ENCODE measurements around the gene DNAJC22. TPM values are rescaled to one million over a fixed set of nuclear protein-coding genes. Genes with fewer than 3 reads are reported as not detected.

DNAJC22 gene
- total RNA-seq, 1 donor from 2014 or later, result 0.99 TPM

- Mint-ChIP-seq H3K9me3 (ENCODE audit: unreplicated experiment) (no peaks in the 10 kb centered on the region), H3K36me3 (ENCODE audit: unreplicated experiment) (no peaks in the 10 kb centered on the region), H3K27ac (ENCODE audit: unreplicated experiment) (no peak overlapping the region), H3K4me1 (ENCODE audit: unreplicated experiment) (peaks cover 13% of the 10 kb centered on the region), H3K4me3 (ENCODE audit: unreplicated experiment) (no peak overlapping the region), H3K27me3 (ENCODE audit: unreplicated experiment) (peaks cover 12% of the 10 kb centered on the region)
- no peak for TF ChIP-seq CTCF (IDR thresholded peaks at IDR 0.05)
- peak; percentile 75 for DNase-seq (ENCODE audit: extremely low spot score, unreplicated experiment)
These were observed 9.2 kb downstream of the DNAJC22 start for GRCh38 chr12:49355913-49356312.

GRCh38 chr12:49357103-49357678 is 10.5 kb downstream of the DNAJC22 start:
- peak; percentile 63 for TF ChIP-seq CTCF (IDR thresholded peaks at IDR 0.05)
- DNase-seq (ENCODE audit: extremely low spot score, unreplicated experiment), result no peak

GRCh38 chr12:49358483-49359141 is 11.9 kb downstream of the DNAJC22 start:
- peak; percentile 86 for TF ChIP-seq CTCF (IDR thresholded peaks at IDR 0.05)
- H3K4me3 Mint-ChIP-seq (ENCODE audit: unreplicated experiment), result no peak overlapping the region
- H3K4me1 Mint-ChIP-seq (ENCODE audit: unreplicated experiment), result peaks cover 13% of the 10 kb centered on the region
- H3K27me3 Mint-ChIP-seq (ENCODE audit: unreplicated experiment), result peaks cover 12% of the 10 kb centered on the region
- H3K36me3 Mint-ChIP-seq (ENCODE audit: unreplicated experiment), result no peaks in the 10 kb centered on the region
- H3K9me3 Mint-ChIP-seq (ENCODE audit: unreplicated experiment), result no peaks in the 10 kb centered on the region
- no peak overlapping the region for H3K27ac Mint-ChIP-seq (ENCODE audit: unreplicated experiment)
- DNase-seq (ENCODE audit: extremely low spot score, unreplicated experiment), result peak; percentile 57

More at GRCh38 chr12:49357103-49357678, 10.5 kb downstream of the DNAJC22 start:
- Mint-ChIP-seq H3K4me1 (ENCODE audit: unreplicated experiment) (peaks cover 13% of the 10 kb centered on the region), H3K27ac (ENCODE audit: unreplicated experiment) (no peak overlapping the region), H3K36me3 (ENCODE audit: unreplicated experiment) (no peaks in the 10 kb centered on the region), H3K27me3 (ENCODE audit: unreplicated experiment) (peaks cover 12% of the 10 kb centered on the region), H3K9me3 (ENCODE audit: unreplicated experiment) (no peaks in the 10 kb centered on the region), H3K4me3 (ENCODE audit: unreplicated experiment) (no peak overlapping the region)

- Mint-ChIP-seq H3K4me1 (ENCODE audit: unreplicated experiment) (peaks cover 13% of the 10 kb centered on the region), H3K27me3 (ENCODE audit: unreplicated experiment) (peaks cover 9% of the 10 kb centered on the region), H3K36me3 (ENCODE audit: unreplicated experiment) (no peaks in the 10 kb centered on the region), H3K4me3 (ENCODE audit: unreplicated experiment) (no peak overlapping the region), H3K9me3 (ENCODE audit: unreplicated experiment) (no peaks in the 10 kb centered on the region), H3K27ac (ENCODE audit: unreplicated experiment) (no peak overlapping the region)
- peak; percentile 48 for DNase-seq (ENCODE audit: extremely low spot score, unreplicated experiment)
- no peak for TF ChIP-seq CTCF (IDR thresholded peaks at IDR 0.05)
These were observed 13.0 kb downstream of the DNAJC22 start for GRCh38 chr12:49359671-49360070.

- TF ChIP-seq CTCF (IDR thresholded peaks at IDR 0.05), result no peak
- H3K36me3 Mint-ChIP-seq (ENCODE audit: unreplicated experiment), result no peaks in the 10 kb centered on the region
- no peak overlapping the region for H3K27ac Mint-ChIP-seq (ENCODE audit: unreplicated experiment)
These were observed 15.4 kb downstream of the DNAJC22 start for GRCh38 chr12:49362077-49362476.

More at GRCh38 chr12:49362077-49362476, 15.4 kb downstream of the DNAJC22 start:
- Mint-ChIP-seq H3K27me3 (ENCODE audit: unreplicated experiment) (peaks cover 1% of the 10 kb centered on the region), H3K9me3 (ENCODE audit: unreplicated experiment) (no peaks in the 10 kb centered on the region), H3K4me1 (ENCODE audit: unreplicated experiment) (peaks cover 20% of the 10 kb centered on the region), H3K4me3 (ENCODE audit: unreplicated experiment) (no peak overlapping the region)
- no peak for DNase-seq (ENCODE audit: extremely low spot score, unreplicated experiment)

Data from osteocyte (in vitro differentiated cells).